HFF-Myc (cell line): Measurements from ENCODE around the gene PSMA1.

Experiments
- DNase-seq: peaks from one replicate; pipeline ENCODE4 v3.0.0-alpha.2; 2011; ENCODE audit warnings: low read depth; ENCODE audit errors: extremely low read depth
- H3K4me3 ChIP-seq: replicated peaks from 2 replicates; pipeline ENCODE4 v1.5.1; 2011; ENCODE audit warnings: low read depth, mild to moderate bottlenecking, control low read depth, low read length
- TF ChIP-seq, protein P1 (sequence below): IDR thresholded peaks from 2 replicates; pipeline ENCODE4 v1.5.1; 2012; ENCODE audit warnings: mild to moderate bottlenecking, low read depth, low read length, control low read depth; ENCODE audit errors: missing control alignments

Gene PSMA1

DNA sequence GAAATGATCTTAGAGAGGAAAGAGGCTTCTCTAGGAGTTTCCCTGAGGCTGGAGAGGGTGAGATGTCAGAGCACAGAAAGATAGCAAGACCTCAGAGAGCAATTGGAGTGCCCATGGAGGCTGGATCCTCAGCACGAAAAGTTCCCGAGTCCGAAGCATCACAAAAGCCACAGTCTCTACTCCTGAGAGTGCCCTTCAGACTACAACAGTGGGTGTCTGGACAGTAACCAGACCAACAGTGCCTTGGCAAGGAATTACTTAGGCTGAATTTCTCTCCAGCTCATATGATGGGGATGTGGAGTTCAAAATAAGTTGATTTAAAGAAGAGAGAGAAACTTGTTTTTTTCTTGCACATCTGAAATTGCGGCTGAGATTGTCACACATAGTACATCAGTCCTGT, 31.9 kb upstream of the PSMA1 start:
- TF ChIP-seq, protein P1, sequence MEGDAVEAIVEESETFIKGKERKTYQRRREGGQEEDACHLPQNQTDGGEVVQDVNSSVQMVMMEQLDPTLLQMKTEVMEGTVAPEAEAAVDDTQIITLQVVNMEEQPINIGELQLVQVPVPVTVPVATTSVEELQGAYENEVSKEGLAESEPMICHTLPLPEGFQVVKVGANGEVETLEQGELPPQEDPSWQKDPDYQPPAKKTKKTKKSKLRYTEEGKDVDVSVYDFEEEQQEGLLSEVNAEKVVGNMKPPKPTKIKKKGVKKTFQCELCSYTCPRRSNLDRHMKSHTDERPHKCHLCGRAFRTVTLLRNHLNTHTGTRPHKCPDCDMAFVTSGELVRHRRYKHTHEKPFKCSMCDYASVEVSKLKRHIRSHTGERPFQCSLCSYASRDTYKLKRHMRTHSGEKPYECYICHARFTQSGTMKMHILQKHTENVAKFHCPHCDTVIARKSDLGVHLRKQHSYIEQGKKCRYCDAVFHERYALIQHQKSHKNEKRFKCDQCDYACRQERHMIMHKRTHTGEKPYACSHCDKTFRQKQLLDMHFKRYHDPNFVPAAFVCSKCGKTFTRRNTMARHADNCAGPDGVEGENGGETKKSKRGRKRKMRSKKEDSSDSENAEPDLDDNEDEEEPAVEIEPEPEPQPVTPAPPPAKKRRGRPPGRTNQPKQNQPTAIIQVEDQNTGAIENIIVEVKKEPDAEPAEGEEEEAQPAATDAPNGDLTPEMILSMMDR = no peak
- DNase-seq = no peak
- H3K4me3 ChIP-seq = no peak overlapping the region

DNA sequence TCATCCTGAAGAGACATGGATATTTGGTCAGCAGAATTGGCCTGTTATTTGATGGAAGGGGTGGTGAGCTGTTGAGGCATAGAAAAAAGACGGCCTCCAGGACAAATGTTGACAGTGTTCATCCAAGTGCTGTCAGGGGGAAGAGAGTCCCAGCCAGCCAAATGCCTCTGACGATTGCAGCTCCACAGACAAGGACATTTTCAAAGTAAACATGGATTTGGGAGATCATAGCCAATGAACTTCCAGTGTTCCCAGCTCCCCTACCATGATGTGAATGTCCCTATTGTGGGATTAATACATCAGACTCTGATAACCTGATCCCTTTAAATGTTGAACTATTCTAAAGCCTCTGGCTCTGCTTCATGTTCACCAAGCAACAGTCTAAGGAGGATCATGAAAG, 31.2 kb upstream of the PSMA1 start:
- no peak for DNase-seq
- no peak overlapping the region for H3K4me3 ChIP-seq
- TF ChIP-seq, protein P1 = no peak

DNA sequence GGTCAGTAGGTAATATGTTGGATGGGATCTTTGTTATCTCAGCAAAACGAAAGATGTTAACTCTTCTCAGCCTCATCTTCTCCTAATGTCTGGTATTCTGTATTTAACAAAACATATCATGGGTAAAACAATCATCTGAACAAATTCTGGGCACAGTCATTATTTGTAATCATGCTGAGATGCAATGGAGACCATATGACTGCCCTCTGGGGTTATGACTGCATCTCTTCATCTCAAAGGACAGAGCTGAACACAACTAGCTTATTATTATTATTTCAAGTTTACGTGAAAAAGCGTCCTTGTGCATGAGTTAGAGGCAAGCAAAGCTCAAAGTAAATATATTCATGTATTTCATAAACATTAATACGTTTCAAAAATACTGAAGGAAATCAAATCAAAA, 29.7 kb upstream of the PSMA1 start:
- TF ChIP-seq, protein P1 = no peak
- H3K4me3 ChIP-seq = no peak overlapping the region
- DNase-seq = no peak

DNA sequence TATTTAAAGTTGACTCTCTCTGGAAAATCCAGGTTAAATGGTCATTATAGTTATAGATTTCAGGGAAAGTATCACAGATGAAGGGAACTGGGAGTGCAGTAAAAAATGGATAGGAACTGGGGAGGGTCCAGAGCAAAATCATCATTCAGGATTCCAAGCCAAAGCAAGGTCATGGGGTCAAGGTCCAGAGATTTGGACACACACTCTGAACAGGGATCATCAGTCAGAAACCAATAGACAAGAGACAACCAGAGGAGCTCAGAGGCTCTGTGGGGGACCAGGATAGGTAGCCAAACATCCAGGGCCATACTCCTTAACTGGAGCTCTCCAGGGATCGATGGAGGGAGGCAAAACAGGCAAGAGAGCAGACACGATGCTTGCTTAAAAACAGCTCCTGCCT, 27.3 kb upstream of the PSMA1 start:
- no peak for DNase-seq

DNA sequence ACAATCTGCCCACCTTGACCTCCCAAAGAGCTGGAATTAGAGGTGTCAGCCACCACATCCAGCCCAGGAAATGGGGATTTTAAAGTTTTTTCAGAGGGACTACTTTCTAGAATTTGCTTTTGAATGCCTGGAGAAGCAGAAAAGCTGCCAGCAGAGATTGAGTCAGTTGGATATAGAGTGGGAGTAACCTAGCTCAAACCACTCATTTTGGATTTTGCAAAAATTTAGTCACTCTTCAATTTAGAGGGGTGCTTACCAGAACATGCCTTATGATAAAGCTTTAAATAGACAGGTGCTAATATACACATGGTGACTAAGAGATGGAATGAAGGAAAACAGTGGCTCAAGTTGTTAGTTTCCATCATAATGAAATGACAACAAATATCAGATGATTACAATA, 26.5 kb upstream of the PSMA1 start:
- no peak for DNase-seq
- H3K4me3 ChIP-seq = no peak overlapping the region
- TF ChIP-seq, protein P1 = no peak

More for the DNA sequence above, 27.3 kb upstream of the PSMA1 start:
- no peak overlapping the region for H3K4me3 ChIP-seq
- TF ChIP-seq, protein P1 = no peak

DNA sequence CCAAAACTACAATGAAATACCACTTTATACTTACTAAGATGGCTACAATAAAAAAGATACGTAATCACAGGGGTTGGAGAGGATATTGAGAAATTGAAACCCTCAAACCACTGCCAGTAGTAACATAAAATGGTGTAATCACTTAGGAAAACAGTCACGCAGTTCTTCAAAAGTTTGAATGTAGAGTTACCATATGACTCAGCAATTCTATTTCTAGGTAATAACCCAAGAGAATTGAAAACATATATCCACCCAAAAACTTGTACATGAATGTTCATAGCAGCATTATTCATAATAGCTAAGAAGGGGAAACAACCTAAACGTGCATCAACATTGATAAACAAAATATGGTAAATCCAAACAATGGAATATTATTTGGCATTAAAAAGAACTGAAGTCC, 24.4 kb upstream of the PSMA1 start:
- DNase-seq = no peak
- TF ChIP-seq, protein P1 = no peak
- no peak overlapping the region for H3K4me3 ChIP-seq

DNA sequence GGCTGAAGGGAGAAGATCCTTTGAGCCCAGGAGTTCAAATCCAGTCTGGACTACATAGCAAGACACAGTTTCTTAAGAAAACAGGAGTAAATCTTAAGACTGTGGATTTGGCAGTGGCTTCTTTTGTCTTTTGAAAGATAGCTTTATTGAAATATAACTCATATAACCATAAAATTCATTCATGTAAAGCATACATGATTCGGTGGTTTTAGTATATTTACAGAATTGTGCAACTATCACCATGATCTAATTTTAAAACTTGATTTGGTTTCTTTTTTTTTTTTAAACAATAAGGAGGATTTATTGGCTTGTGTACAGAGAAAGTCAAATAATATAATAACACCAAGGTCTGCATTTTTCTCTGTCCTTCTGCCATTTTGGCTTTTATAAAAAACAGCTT, 23.1 kb upstream of the PSMA1 start:
- DNase-seq = no peak
- TF ChIP-seq, protein P1 = no peak
- no peak overlapping the region for H3K4me3 ChIP-seq
